Measurements from ENCODE around the gene POPDC3.

Gene POPDC3

GRCh38 chr6:105136431-105137350 lies 43.1 kb downstream of the POPDC3 start:
- no peaks in the 10 kb centered on the region for H3F3A ChIP-seq (ENCODE audit: insufficient read depth)
- TF ChIP-seq CTCF (IDR thresholded peaks at IDR 0.05; ENCODE audit: insufficient read depth, low read length, poor library complexity, severe bottlenecking) (no peak), EZH2phosphoT487 (conservative IDR thresholded peaks at IDR 0.05; ENCODE audit: low read length) (no peak)
- H3K79me2 ChIP-seq (ENCODE audit: insufficient read depth, low read length) = no peaks in the 10 kb centered on the region
- H3K4me2 ChIP-seq (ENCODE audit: low read depth, low read length, poor library complexity, severe bottlenecking) = no peak overlapping the region
- no peaks in the 10 kb centered on the region for H4K20me1 ChIP-seq (ENCODE audit: low read depth, low read length)
- H2AFZ ChIP-seq (ENCODE audit: low read depth, low read length, severe bottlenecking) = no peak overlapping the region
- no peak overlapping the region for H3K9ac ChIP-seq (ENCODE audit: low read length)
- no peak overlapping the region for H3K4me3 ChIP-seq (ENCODE audit: insufficient read depth, low read length, poor library complexity, severe bottlenecking)
- H3K9me3 ChIP-seq (ENCODE audit: insufficient read depth, low read length) = no peaks in the 10 kb centered on the region
- no peaks in the 10 kb centered on the region for H3K36me3 ChIP-seq (ENCODE audit: low read length)
- no peak overlapping the region for H3K27ac ChIP-seq (ENCODE audit: low read depth, low read length)
- H3K9me2 ChIP-seq (replicated peaks; ENCODE audit: insufficient read depth, low read length) = no peaks in the 10 kb centered on the region
- H3K27me3 ChIP-seq (ENCODE audit: low read length) = no peaks in the 10 kb centered on the region

- Histone ChIP-seq H3F3A (ENCODE audit: insufficient read depth) (no peaks in the 10 kb centered on the region), H3K9me2 (replicated peaks; ENCODE audit: insufficient read depth, low read length) (no peaks in the 10 kb centered on the region), H3K4me2 (ENCODE audit: low read depth, low read length, poor library complexity, severe bottlenecking) (no peak overlapping the region), H3K36me3 (ENCODE audit: low read length) (no peaks in the 10 kb centered on the region), H3K9ac (ENCODE audit: low read length) (no peak overlapping the region), H3K27me3 (ENCODE audit: low read length) (no peaks in the 10 kb centered on the region), H3K27ac (ENCODE audit: low read depth, low read length) (no peak overlapping the region), H2AFZ (ENCODE audit: low read depth, low read length, severe bottlenecking) (no peak overlapping the region), H4K20me1 (ENCODE audit: low read depth, low read length) (no peaks in the 10 kb centered on the region), H3K4me3 (ENCODE audit: insufficient read depth, low read length, poor library complexity, severe bottlenecking) (no peak overlapping the region), H3K9me3 (ENCODE audit: insufficient read depth, low read length) (no peaks in the 10 kb centered on the region), H3K79me2 (ENCODE audit: insufficient read depth, low read length) (no peaks in the 10 kb centered on the region)
- TF ChIP-seq CTCF (IDR thresholded peaks at IDR 0.05; ENCODE audit: insufficient read depth, low read length, poor library complexity, severe bottlenecking) (no peak), EZH2phosphoT487 (conservative IDR thresholded peaks at IDR 0.05; ENCODE audit: low read length) (no peak)
Measured at GRCh38 chr6:105135907-105136430, 43.8 kb downstream of the POPDC3 start.

GRCh38 chr6:105135056-105135455 lies 44.8 kb downstream of the POPDC3 start:
- H3K9me3 ChIP-seq (ENCODE audit: insufficient read depth, low read length) = no peaks in the 10 kb centered on the region
- H3K27ac ChIP-seq (ENCODE audit: low read depth, low read length) = no peak overlapping the region
- H3K79me2 ChIP-seq (ENCODE audit: insufficient read depth, low read length) = no peaks in the 10 kb centered on the region
- no peak overlapping the region for H3K4me2 ChIP-seq (ENCODE audit: low read depth, low read length, poor library complexity, severe bottlenecking)
- TF ChIP-seq CTCF (IDR thresholded peaks at IDR 0.05; ENCODE audit: insufficient read depth, low read length, poor library complexity, severe bottlenecking) = no peak
- no peak for TF ChIP-seq EZH2phosphoT487 (conservative IDR thresholded peaks at IDR 0.05; ENCODE audit: low read length)
- H3F3A ChIP-seq (ENCODE audit: insufficient read depth) = no peaks in the 10 kb centered on the region
- H3K9me2 ChIP-seq (replicated peaks; ENCODE audit: insufficient read depth, low read length) = no peaks in the 10 kb centered on the region
- no peaks in the 10 kb centered on the region for H3K36me3 ChIP-seq (ENCODE audit: low read length)
- H2AFZ ChIP-seq (ENCODE audit: low read depth, low read length, severe bottlenecking) = no peak overlapping the region
- H3K9ac ChIP-seq (ENCODE audit: low read length) = no peak overlapping the region
- H3K27me3 ChIP-seq (ENCODE audit: low read length) = no peaks in the 10 kb centered on the region
- H3K4me3 ChIP-seq (ENCODE audit: insufficient read depth, low read length, poor library complexity, severe bottlenecking) = no peak overlapping the region
- no peaks in the 10 kb centered on the region for H4K20me1 ChIP-seq (ENCODE audit: low read depth, low read length)

All from SU-DHL-6 (cell line).